H9 (cell line): ENCODE data around the gene ISLR2. TPM values are rescaled to one million over a fixed set of nuclear protein-coding genes. Genes with fewer than 3 reads are reported as not detected.

Experiments used
- DNase-seq: peaks from one replicate; pipeline ENCODE4 v3.0.0-alpha.2; 2017
- H2AFZ ChIP-seq: one replicate; pipeline ENCODE4 v1.6.1; 2013; ENCODE audit warnings: mild to moderate bottlenecking, low read length, control low read depth, moderate library complexity
- H2AK5ac ChIP-seq: 2 replicates; pipeline ENCODE4 v1.6.1; 2013; ENCODE audit warnings: low read length, control low read depth, mixed read lengths; ENCODE audit not compliant: insufficient read length
- H2BK120ac ChIP-seq: one replicate; pipeline ENCODE4 v1.6.1; 2013; ENCODE audit warnings: low read depth, mild to moderate bottlenecking, low read length, control low read depth, inconsistent platforms; ENCODE audit not compliant: poor library complexity, severe bottlenecking
- H2BK12ac ChIP-seq: 2 replicates; pipeline ENCODE4 v1.6.1; 2013; ENCODE audit warnings: low read length, control low read depth, mixed read lengths, low read depth; ENCODE audit not compliant: insufficient read length
- H2BK15ac ChIP-seq: 2 replicates; pipeline ENCODE4 v1.6.1; 2013; ENCODE audit warnings: low read depth, low read length, control low read depth
- H2BK20ac ChIP-seq: one replicate; pipeline ENCODE4 v1.6.1; 2013; ENCODE audit warnings: low read depth, mild to moderate bottlenecking, low read length, control low read depth, inconsistent platforms; ENCODE audit not compliant: poor library complexity, severe bottlenecking
- H2BK5ac ChIP-seq: 2 replicates; pipeline ENCODE4 v1.6.1; 2013; ENCODE audit warnings: low read length, control low read depth, mixed read lengths; ENCODE audit not compliant: insufficient read length
- H3K14ac ChIP-seq: 2 replicates; pipeline ENCODE4 v1.6.1; 2013; ENCODE audit warnings: low read length, control low read depth; ENCODE audit not compliant: insufficient read depth
- H3K18ac ChIP-seq: 2 replicates; pipeline ENCODE4 v1.6.1; 2013; ENCODE audit warnings: low read depth, mild to moderate bottlenecking, mixed read lengths, low read length, control low read depth; ENCODE audit not compliant: insufficient read length
- H3K23ac ChIP-seq: 2 replicates; pipeline ENCODE4 v1.6.1; 2013; ENCODE audit warnings: low read length, control low read depth, mixed read lengths, low read depth; ENCODE audit not compliant: insufficient read length
- H3K23me2 ChIP-seq: 2 replicates; pipeline ENCODE4 v1.6.1; 2013; ENCODE audit warnings: low read depth, mild to moderate bottlenecking, mixed read lengths, low read length, control low read depth; ENCODE audit not compliant: insufficient read length, poor library complexity, severe bottlenecking
- H3K27ac ChIP-seq: 2 replicates; pipeline ENCODE4 v1.5.1; 2013; ENCODE audit warnings: low read length, control low read depth, mixed read lengths, low read depth; ENCODE audit not compliant: insufficient read length
- H3K27me3 ChIP-seq: 2 replicates; pipeline ENCODE4 v1.6.1; 2013; ENCODE audit warnings: low read length, control low read depth, inconsistent platforms; ENCODE audit not compliant: insufficient read depth
- H3K4ac ChIP-seq: 2 replicates; pipeline ENCODE4 v1.6.1; 2013; ENCODE audit warnings: low read depth, mild to moderate bottlenecking, control low read depth, inconsistent platforms, low read length, moderate library complexity
- H3K4me1 ChIP-seq: 2 replicates; pipeline ENCODE4 v1.6.1; 2013; ENCODE audit warnings: low read length, control low read depth, inconsistent platforms; ENCODE audit not compliant: insufficient read depth
- H3K4me2 ChIP-seq: 2 replicates; pipeline ENCODE4 v1.6.1; 2013; ENCODE audit warnings: low read length, control low read depth, mixed read lengths; ENCODE audit not compliant: insufficient read length, insufficient read depth
- H3K56ac ChIP-seq: 2 replicates; pipeline ENCODE4 v1.6.1; 2013; ENCODE audit warnings: low read depth, mild to moderate bottlenecking, mixed read lengths, low read length, control low read depth; ENCODE audit not compliant: insufficient read length
- H3K79me1 ChIP-seq: 2 replicates; pipeline ENCODE4 v1.6.1; 2013; ENCODE audit warnings: low read depth, mild to moderate bottlenecking, moderate library complexity, low read length, control low read depth, inconsistent platforms; ENCODE audit not compliant: insufficient read depth, poor library complexity, severe bottlenecking
- H3K79me2 ChIP-seq: 2 replicates; pipeline ENCODE4 v1.6.1; 2013; ENCODE audit warnings: low read length, control low read depth, inconsistent platforms; ENCODE audit not compliant: insufficient read depth
- H3K9ac ChIP-seq: 2 replicates; pipeline ENCODE4 v1.6.1; 2013; ENCODE audit warnings: low read length, control low read depth, mixed read lengths; ENCODE audit not compliant: insufficient read length; ENCODE audit errors: extremely low read depth
- H3K9me3 ChIP-seq: one replicate; pipeline ENCODE4 v1.6.1; 2013; ENCODE audit warnings: low read depth, low read length, inconsistent platforms; ENCODE audit not compliant: control insufficient read depth
- H3T11ph ChIP-seq: one replicate; pipeline ENCODE4 v1.6.1; 2013; ENCODE audit warnings: mild to moderate bottlenecking, low read length, control low read depth, inconsistent platforms
- H4K20me1 ChIP-seq: one replicate; pipeline ENCODE4 v1.6.1; 2013; ENCODE audit not compliant: control insufficient read depth, insufficient read length, insufficient read depth
- H4K5ac ChIP-seq: 2 replicates; pipeline ENCODE4 v1.6.1; 2013; ENCODE audit warnings: low read depth, mild to moderate bottlenecking, mixed read lengths, low read length, control low read depth; ENCODE audit not compliant: insufficient read length
- H4K8ac ChIP-seq: replicated peaks from 2 replicates; pipeline ENCODE4 v1.6.1; 2013; ENCODE audit warnings: low read length, control low read depth, mixed read lengths, low read depth; ENCODE audit not compliant: insufficient read length
- H4K91ac ChIP-seq: 2 replicates; pipeline ENCODE4 v1.6.1; 2013; ENCODE audit warnings: low read depth, mild to moderate bottlenecking, moderate library complexity, mixed read lengths, low read length, control low read depth; ENCODE audit not compliant: insufficient read length
- H3K27ac Mint-ChIP-seq, 3 experiments: 2 replicates in 2 of 3; 3 replicates in 1 of 3; pipeline ENCODE4 v1.8.0; 2020 to 2021; ENCODE audit warnings: mixed read lengths in 3 of 3, mild to moderate bottlenecking in 1 of 3, moderate library complexity in 1 of 3
- H3K27me3 Mint-ChIP-seq: 2 replicates; pipeline ENCODE4 v1.8.0; 2021; ENCODE audit warnings: low read depth, mild to moderate bottlenecking, moderate library complexity, mixed read lengths
- H3K36me3 Mint-ChIP-seq, 3 experiments: 2 replicates in 2 of 3; 3 replicates in 1 of 3; pipeline ENCODE4 v1.8.0; 2020 to 2021; ENCODE audit warnings: low read depth in 3 of 3, mixed read lengths in 3 of 3; ENCODE audit not compliant: insufficient read depth in 1 of 3
- H3K4me1 Mint-ChIP-seq, 2 experiments: 2 replicates each; pipeline ENCODE4 v1.8.0; 2020; ENCODE audit warnings: mixed read lengths in 2 of 2
- H3K4me3 Mint-ChIP-seq, 2 experiments: 2 replicates in 1 of 2; 3 replicates in 1 of 2; pipeline ENCODE4 v1.8.0; 2020 to 2021; ENCODE audit warnings: mild to moderate bottlenecking in 2 of 2, mixed read lengths in 2 of 2, moderate library complexity in 1 of 2
- H3K9me3 Mint-ChIP-seq, 2 experiments: 2 replicates in 1 of 2; 3 replicates in 1 of 2; pipeline ENCODE4 v1.8.0; 2020; ENCODE audit warnings: mild to moderate bottlenecking in 2 of 2, mixed read lengths in 2 of 2, moderate library complexity in 1 of 2
- WGBS: extraction: QIAGEN DNeasy Blood & Tissue Kit; methylation state at CpG from one replicate; pipeline ENCODE4 v1.1.7; 2013; ENCODE audit warnings: missing lambda C conversion rate, low lambda C conversion rate, mixed read lengths; ENCODE audit not compliant: insufficient read length; ENCODE audit errors: extremely low coverage; 5-methylcytosine and 5-hydroxymethylcytosine counted together
- total RNA-seq: library from RNA; stranded (reverse); gene quantifications from 2 replicates; pipeline ENCODE4 v1.2.1, GENCODE V29; 2021
- TF ChIP-seq, protein P1 (sequence below): fragments of 200-600 bp; sonication (generic); conservative IDR thresholded peaks from 3 replicates; pipeline ENCODE4 v1.8.0; 2021; ENCODE audit warnings: antibody characterized with exemption, mild to moderate bottlenecking

Gene ISLR2
- total RNA-seq, 1 experiment from 2014 or later: 0.09 TPM

DNA sequence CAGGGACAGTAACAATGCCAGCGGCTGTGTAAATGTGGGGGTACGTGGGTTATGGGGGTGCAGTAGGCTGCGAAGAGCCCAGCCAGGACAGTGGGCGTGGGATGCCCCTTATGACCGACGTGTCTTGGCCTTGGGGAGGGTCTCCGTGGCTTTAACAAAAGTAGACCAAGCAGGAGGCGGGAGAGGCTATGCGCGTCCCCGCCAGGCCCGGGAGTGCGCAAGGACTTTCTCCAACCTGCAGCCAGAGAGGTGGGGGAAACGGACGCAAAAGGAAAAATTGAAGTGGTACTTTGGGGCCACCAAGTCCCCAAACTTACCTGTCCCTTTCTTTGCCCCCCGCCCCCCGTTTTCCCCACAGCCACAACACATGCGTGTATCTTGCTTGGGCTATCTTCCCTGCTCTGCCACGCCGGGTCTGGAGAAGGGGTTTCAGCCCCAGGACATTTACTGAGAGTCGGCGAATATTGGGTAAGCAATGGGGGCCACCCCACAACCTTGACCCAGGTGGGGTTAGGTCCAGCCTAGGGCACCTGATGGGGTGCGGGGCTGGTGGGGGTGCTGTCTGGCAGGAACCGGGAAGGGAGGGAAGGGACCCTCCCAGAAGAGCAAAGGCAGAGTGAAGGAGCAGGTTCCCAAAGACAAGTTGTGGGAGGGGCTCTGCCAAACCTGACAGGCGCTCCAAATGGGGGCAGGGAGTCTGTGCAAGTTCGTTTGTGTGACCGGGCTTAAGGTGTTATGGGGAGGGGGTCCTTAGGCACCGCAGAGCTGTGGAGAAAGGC is 652 bp downstream of the ISLR2 start:
- Histone ChIP-seq H3K4me1 (no peaks in the 10 kb centered on the region; the same call in 1 of the 2 replicates), H4K20me1 (peaks cover 4% of the 10 kb centered on the region)
- DNase-seq: no peak

More for the DNA sequence above, 652 bp downstream of the ISLR2 start:
- H3K27ac ChIP-seq: no peak overlapping the region
- no peak overlapping the region for H2BK20ac ChIP-seq
- peaks cover 76% of the 10 kb centered on the region for H3K27me3 ChIP-seq
- H3K23ac ChIP-seq: no peak overlapping the region
- H3K9me3 Mint-ChIP-seq: peaks cover 2 to 6% of the 10 kb centered on the region in 2 experiments; a peak in 2 of 5 replicates
- H2BK12ac ChIP-seq: no peak overlapping the region
- no peak overlapping the region for H2AFZ ChIP-seq
- peaks cover 26% of the 10 kb centered on the region for H3K23me2 ChIP-seq
- H3K18ac ChIP-seq: no peak overlapping the region
- H3K27ac Mint-ChIP-seq: no peak overlapping the region
- no peak overlapping the region for H4K8ac ChIP-seq
- TF ChIP-seq, protein P1, sequence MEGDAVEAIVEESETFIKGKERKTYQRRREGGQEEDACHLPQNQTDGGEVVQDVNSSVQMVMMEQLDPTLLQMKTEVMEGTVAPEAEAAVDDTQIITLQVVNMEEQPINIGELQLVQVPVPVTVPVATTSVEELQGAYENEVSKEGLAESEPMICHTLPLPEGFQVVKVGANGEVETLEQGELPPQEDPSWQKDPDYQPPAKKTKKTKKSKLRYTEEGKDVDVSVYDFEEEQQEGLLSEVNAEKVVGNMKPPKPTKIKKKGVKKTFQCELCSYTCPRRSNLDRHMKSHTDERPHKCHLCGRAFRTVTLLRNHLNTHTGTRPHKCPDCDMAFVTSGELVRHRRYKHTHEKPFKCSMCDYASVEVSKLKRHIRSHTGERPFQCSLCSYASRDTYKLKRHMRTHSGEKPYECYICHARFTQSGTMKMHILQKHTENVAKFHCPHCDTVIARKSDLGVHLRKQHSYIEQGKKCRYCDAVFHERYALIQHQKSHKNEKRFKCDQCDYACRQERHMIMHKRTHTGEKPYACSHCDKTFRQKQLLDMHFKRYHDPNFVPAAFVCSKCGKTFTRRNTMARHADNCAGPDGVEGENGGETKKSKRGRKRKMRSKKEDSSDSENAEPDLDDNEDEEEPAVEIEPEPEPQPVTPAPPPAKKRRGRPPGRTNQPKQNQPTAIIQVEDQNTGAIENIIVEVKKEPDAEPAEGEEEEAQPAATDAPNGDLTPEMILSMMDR: no peak
- H2BK5ac ChIP-seq: no peak overlapping the region
- peaks cover 54 to 67% of the 10 kb centered on the region in 2 experiments for H3K4me1 Mint-ChIP-seq
- peaks cover 99% of the 10 kb centered on the region for H3K27me3 Mint-ChIP-seq
- H2BK120ac ChIP-seq: no peak overlapping the region
- no peak overlapping the region for H3K4ac ChIP-seq
- no peaks in the 10 kb centered on the region for H3K79me1 ChIP-seq
- H3K56ac ChIP-seq: no peak overlapping the region
- no peak overlapping the region for H4K5ac ChIP-seq
- peak overlapping the region in 1 of 2 experiments; percentile 78; a peak in 3 of 5 replicates for H3K4me3 Mint-ChIP-seq
- no peak overlapping the region for H3T11ph ChIP-seq
- H3K79me2 ChIP-seq: no peaks in the 10 kb centered on the region
- H3K9me3 ChIP-seq: no peaks in the 10 kb centered on the region
- H2AK5ac ChIP-seq: no peak overlapping the region
- H2BK15ac ChIP-seq: no peak overlapping the region
- peak overlapping the region; percentile 82 for H3K4me2 ChIP-seq
- H3K14ac ChIP-seq: no peak overlapping the region; the same call in 1 of the 2 replicates
- no CpG with 5 or more reads among the region's 28 CpGs for WGBS
- no peak overlapping the region for H4K91ac ChIP-seq
- H3K9ac ChIP-seq: no peak overlapping the region
- H3K36me3 Mint-ChIP-seq: peaks cover 0 to 1% (median 0%) of the 10 kb centered on the region in 3 experiments; a peak in 3 of 7 replicates
